SU-DHL-6 (cell line): ENCODE measurements around the gene WDR81.
"Not testable (repeated sequence)": the region's sequence is repeated elsewhere in the genome, so short reads cannot be mapped to it uniquely, and the experiment has no call there.

ENCODE experiments used
- H2AFZ ChIP-seq: fragments of 200-600 bp; sonication (generic); 2 replicates; pipeline ENCODE4 v1.6.1; 2014; ENCODE audit warnings: low read depth, mild to moderate bottlenecking, moderate library complexity, mixed read lengths, antibody characterized with exemption, low read length; ENCODE audit not compliant: severe bottlenecking
- H3F3A ChIP-seq: fragments of 200-600 bp; shearing (Covaris generic); 2 replicates; pipeline ENCODE4 v1.6.0; 2016; ENCODE audit warnings: antibody characterized with exemption, mild to moderate bottlenecking; ENCODE audit not compliant: insufficient read depth
- H3K27ac ChIP-seq: fragments of 200-600 bp; sonication (generic); 2 replicates; pipeline ENCODE4 v1.5.1; 2016; ENCODE audit warnings: low read depth, mild to moderate bottlenecking, low read length, moderate library complexity, mixed read lengths
- H3K27me3 ChIP-seq: fragments of 200-600 bp; sonication (generic), shearing (Covaris generic); 2 replicates; pipeline ENCODE4 v1.6.0; 2014; ENCODE audit warnings: mild to moderate bottlenecking, low read length
- H3K36me3 ChIP-seq: fragments of 200-600 bp; sonication (generic); 2 replicates; pipeline ENCODE4 v1.6.1; 2014; ENCODE audit warnings: mild to moderate bottlenecking, low read length, mixed read lengths
- H3K4me2 ChIP-seq: fragments of 300-600, 200-600 bp; shearing (Covaris generic), sonication (generic); 2 replicates; pipeline ENCODE4 v1.6.0; 2014; ENCODE audit warnings: low read length, low read depth, mild to moderate bottlenecking; ENCODE audit not compliant: poor library complexity, severe bottlenecking
- H3K4me3 ChIP-seq: fragments of 200-600 bp; sonication (generic); 2 replicates; pipeline ENCODE4 v1.5.1; 2014; ENCODE audit warnings: antibody characterized with exemption, low read length, mild to moderate bottlenecking, mixed read lengths; ENCODE audit not compliant: insufficient read depth, poor library complexity, severe bottlenecking
- H3K79me2 ChIP-seq: fragments of 200-600 bp; sonication (generic); 2 replicates; pipeline ENCODE4 v1.6.1; 2014; ENCODE audit warnings: mild to moderate bottlenecking, low read length, moderate library complexity; ENCODE audit not compliant: insufficient read depth
- H3K9ac ChIP-seq: fragments of 200-600 bp; sonication (generic); 2 replicates; pipeline ENCODE4 v1.7.0; 2014; ENCODE audit warnings: mild to moderate bottlenecking, low read length
- H3K9me2 ChIP-seq: fragments of 200-600 bp; sonication (generic); replicated peaks from 2 replicates; pipeline ENCODE4 v1.6.1; 2014; ENCODE audit warnings: low read length; ENCODE audit not compliant: insufficient read depth
- H3K9me3 ChIP-seq: fragments of 200-600 bp; sonication (generic); 2 replicates; pipeline ENCODE4 v1.6.1; 2014; ENCODE audit warnings: low read length, mixed read lengths; ENCODE audit not compliant: insufficient read depth
- H4K20me1 ChIP-seq: fragments of 200-600 bp; sonication (generic); 2 replicates; pipeline ENCODE4 v1.6.1; 2014; ENCODE audit warnings: low read depth, mild to moderate bottlenecking, antibody characterized with exemption, low read length, moderate library complexity, mixed read lengths
- CTCF ChIP-seq: fragments of 200-600 bp; sonication (generic); IDR thresholded peaks from one replicate; pipeline ENCODE4 v1.5.1; 2017; ENCODE audit warnings: antibody characterized with exemption, mild to moderate bottlenecking, low read length, moderate library complexity; ENCODE audit not compliant: insufficient read depth, poor library complexity, severe bottlenecking
- EZH2phosphoT487 ChIP-seq: fragments of 200-600 bp; sonication (generic), shearing (Covaris generic); conservative IDR thresholded peaks from 2 replicates; pipeline ENCODE4 v1.6.1; 2018; ENCODE audit warnings: mild to moderate bottlenecking, antibody characterized with exemption, low read length, moderate library complexity, mixed read lengths

WDR81 gene

DNA sequence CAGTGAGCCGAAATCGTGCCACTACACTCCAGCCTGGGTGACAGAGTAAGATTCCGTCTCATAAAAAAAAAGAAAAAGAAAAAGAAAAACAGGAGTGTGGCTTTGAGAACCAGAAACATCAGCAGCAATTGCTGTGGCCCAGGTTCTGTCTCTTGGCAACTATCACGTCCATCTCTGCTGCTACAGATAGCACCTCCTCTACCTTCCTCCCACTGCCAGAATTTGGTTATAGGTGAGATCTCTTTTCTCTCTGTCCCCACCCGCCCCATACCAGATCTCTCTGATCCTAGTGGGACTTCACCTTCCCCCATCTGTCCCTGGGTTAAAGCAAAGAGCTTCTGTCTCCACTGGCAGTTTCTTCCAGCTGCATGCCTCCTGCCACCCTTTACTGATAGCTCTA is 17.4 kb upstream of the WDR81 start:
- no peaks in the 10 kb centered on the region for H3K36me3 ChIP-seq
- no peaks in the 10 kb centered on the region for H3K9me3 ChIP-seq
- H3K9me2 ChIP-seq = no peaks in the 10 kb centered on the region
- H3K27ac ChIP-seq = no peak overlapping the region
- TF ChIP-seq EZH2phosphoT487 (no peak), CTCF (no peak)
- no peak overlapping the region for H2AFZ ChIP-seq
- no peak overlapping the region for H3K9ac ChIP-seq
- H3K79me2 ChIP-seq = no peaks in the 10 kb centered on the region
- no peaks in the 10 kb centered on the region for H3K27me3 ChIP-seq
- no peaks in the 10 kb centered on the region for H4K20me1 ChIP-seq
- peaks cover 4% of the 10 kb centered on the region; the same call in 1 of the 2 replicates for H3F3A ChIP-seq
- H3K4me3 ChIP-seq = no peak overlapping the region
- H3K4me2 ChIP-seq = no peak overlapping the region

GRCh38 chr17:1708791-1709346 is 15.6 kb upstream of the WDR81 start:
- H4K20me1 ChIP-seq, H3K79me2 ChIP-seq, H3K9me2 ChIP-seq, H3K36me3 ChIP-seq, H3K9ac ChIP-seq, H3K9me3 ChIP-seq, H3K27ac ChIP-seq, H2AFZ ChIP-seq, H3F3A ChIP-seq, H3K27me3 ChIP-seq, H3K4me3 ChIP-seq, H3K4me2 ChIP-seq: not testable (repeated sequence)

DNA sequence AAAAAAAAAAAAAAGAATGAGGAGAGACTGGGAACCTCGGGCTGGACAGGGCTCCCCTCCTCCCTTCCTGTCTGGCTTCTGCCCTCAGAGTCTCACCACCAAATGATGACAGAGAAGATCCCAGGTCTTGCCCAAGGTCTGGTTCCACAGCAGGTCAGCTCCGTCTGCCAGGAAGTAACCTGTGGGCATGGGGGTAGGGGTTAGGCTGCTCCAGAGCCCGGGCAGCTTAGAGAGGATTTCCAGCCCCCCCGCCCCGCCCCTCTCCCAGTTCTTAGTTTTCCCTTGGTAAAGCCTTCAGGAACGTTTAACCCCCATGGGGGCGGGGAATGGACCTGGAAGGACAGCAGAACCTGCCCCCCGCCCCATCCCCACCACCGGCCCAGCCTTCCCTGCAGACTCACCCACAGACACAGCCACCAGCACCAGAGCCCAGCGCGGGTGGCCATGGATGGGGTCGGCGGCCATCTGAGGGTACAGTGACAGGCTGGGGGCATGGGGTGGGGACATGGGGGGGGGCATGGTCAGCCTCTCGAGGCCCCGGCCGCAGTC is 15.0 kb upstream of the WDR81 start:
- no peak overlapping the region for H3K27ac ChIP-seq

GRCh38 chr17:1709971-1710806 is 14.3 kb upstream of the WDR81 start, which contains the start of gene TLCD2:
Gene TLCD2, minus strand, starts transcription at chr17:1710377. Its CDS starts 135 bp downstream, at chr17:1710242.
- no peak within 1 kb of the TSS for H3K4me2 ChIP-seq
- H3K27ac ChIP-seq = no peak within 1 kb of the TSS
- no peaks in the 10 kb centered on the region for H3K79me2 ChIP-seq
- no peaks in the 10 kb centered on the region for H3K9me3 ChIP-seq
- TF ChIP-seq EZH2phosphoT487 (no peak), CTCF (no peak)
- H3F3A ChIP-seq = peaks cover 4% of the 10 kb centered on the region; the same call in 1 of the 2 replicates
- H3K9me2 ChIP-seq = no peaks in the 10 kb centered on the region
- no peaks in the 10 kb centered on the region for H3K36me3 ChIP-seq
- no peak within 1 kb of the TSS for H3K9ac ChIP-seq
- no peak within 1 kb of the TSS for H2AFZ ChIP-seq
- H4K20me1 ChIP-seq = no peaks in the 10 kb centered on the region
- H3K4me3 ChIP-seq = no peak within 1 kb of the TSS
- no peaks in the 10 kb centered on the region for H3K27me3 ChIP-seq

More for the DNA sequence above, 15.0 kb upstream of the WDR81 start:
- no peaks in the 10 kb centered on the region for H4K20me1 ChIP-seq
- no peak for TF ChIP-seq EZH2phosphoT487
- H3K9me2 ChIP-seq = no peaks in the 10 kb centered on the region
- no peak overlapping the region for H3K9ac ChIP-seq
- H3K36me3 ChIP-seq = no peaks in the 10 kb centered on the region
- no peak overlapping the region for H2AFZ ChIP-seq
- no peaks in the 10 kb centered on the region for H3K9me3 ChIP-seq
- no peak overlapping the region for H3K4me3 ChIP-seq
- H3K79me2 ChIP-seq = no peaks in the 10 kb centered on the region
- H3K4me2 ChIP-seq = no peak overlapping the region
- no peaks in the 10 kb centered on the region for H3K27me3 ChIP-seq
- H3F3A ChIP-seq = peaks cover 4% of the 10 kb centered on the region; the same call in 1 of the 2 replicates
